ENCODE data around the gene KLHL17. TPM values are rescaled to one million over a fixed set of nuclear protein-coding genes. Genes with fewer than 3 reads are reported as not detected.

The KLHL17 gene
- total and polyA plus RNA-seq, 4 donors, result 0.98 to 5.4 (median 2.1) TPM

DNA sequence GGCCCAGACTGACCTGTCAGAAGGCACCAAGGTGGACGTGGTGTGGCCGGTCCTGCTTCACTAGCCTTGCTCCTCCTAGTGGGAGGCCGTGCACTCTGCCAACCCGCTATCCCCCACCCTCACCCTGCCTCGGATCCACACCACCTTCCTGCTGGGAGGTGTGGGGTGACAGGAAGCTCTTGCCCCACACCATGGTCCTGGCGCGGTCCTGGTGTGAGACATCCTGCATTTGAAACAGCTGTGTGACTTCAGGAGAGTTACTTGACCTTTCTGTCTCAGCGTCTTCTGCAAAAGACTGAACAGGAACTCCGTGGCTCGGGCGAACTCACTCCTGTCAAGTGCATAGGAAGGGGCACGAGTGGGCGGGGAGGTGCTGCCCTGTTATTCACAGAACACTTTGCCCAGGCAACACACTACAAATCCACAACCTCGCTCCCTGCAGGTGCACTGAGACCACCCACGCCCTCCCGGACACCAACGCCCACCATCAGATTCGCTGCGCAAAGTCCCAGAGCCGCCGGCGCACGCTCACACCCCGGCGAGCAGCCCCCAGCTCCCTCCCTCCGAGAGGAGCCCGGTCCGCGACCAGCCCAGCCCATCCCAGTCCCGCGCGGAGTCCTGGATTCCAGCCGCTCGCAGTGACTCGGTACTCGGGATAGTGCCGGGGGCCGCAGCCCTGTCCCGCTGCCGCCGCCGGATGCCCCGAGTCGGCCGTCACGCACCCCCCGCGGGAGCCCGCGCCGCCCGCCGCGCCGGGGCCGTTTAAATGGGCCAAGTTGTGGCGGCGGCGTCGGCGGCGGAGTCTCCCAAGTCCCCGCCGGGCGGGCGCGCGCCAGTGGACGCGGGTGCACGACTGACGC lies 37.0 kb upstream of the KLHL17 start, which contains the start of gene SAMD11:
TSS of gene SAMD11 (plus strand) at position 793 of the 860 bp plus-strand sequence. CDS start 509 bp downstream, outside the sequence.
- Histone ChIP-seq H3K27ac (ENCODE audit: low read depth in 1 of 2, low read length in 2 of 2) (no peak within 1 kb of the TSS), H3K4me3 (ENCODE audit: low read depth in 1 of 3, low read length in 3 of 3) (peak within 1 kb of the TSS in 2 of 3 donors; percentile 31 to 61), H3K36me3 (ENCODE audit: control insufficient read depth in 4 of 4, insufficient read depth in 3 of 4, low read depth in 1 of 4, low read length in 3 of 4) (no peaks in the 10 kb centered on the region), H3K9me3 (ENCODE audit: control insufficient read depth in 4 of 4, low read length in 3 of 4) (no peaks in the 10 kb centered on the region), H3K4me1 (ENCODE audit: control insufficient read depth in 4 of 4, insufficient read depth in 4 of 4, low read length in 3 of 4) (peaks cover 6 to 39% (median 26%) of the 10 kb centered on the region in 4 donors), H3K9ac (ENCODE audit: low read depth in 1 of 2, low read length in 2 of 2) (no peak within 1 kb of the TSS), H3K27me3 (ENCODE audit: control insufficient read depth in 4 of 4, insufficient read depth in 4 of 4, low read length in 3 of 4) (peaks cover 0 to 3% (median 3%) of the 10 kb centered on the region in 4 donors)
- 10% methylated on average over 72 of the region's 72 CpGs for WGBS
- no peak for TF ChIP-seq NR2F2 (IDR thresholded peaks at IDR 0.05)
- TF ChIP-seq FOXA1 (IDR thresholded peaks at IDR 0.05), result no peak
- no peak for TF ChIP-seq EGR1 (IDR thresholded peaks at IDR 0.05; ENCODE audit: low read depth in 2 of 2)
- TF ChIP-seq JUND (IDR thresholded peaks at IDR 0.05), result no peak
- TF ChIP-seq HNF4A (conservative IDR thresholded peaks at IDR 0.05), result no peak
- TF ChIP-seq, protein P1, sequence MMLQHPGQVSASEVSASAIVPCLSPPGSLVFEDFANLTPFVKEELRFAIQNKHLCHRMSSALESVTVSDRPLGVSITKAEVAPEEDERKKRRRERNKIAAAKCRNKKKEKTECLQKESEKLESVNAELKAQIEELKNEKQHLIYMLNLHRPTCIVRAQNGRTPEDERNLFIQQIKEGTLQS (IDR thresholded peaks at IDR 0.05), result no peak
- TF ChIP-seq TAF1 (conservative IDR thresholded peaks at IDR 0.05), result no peak
- no peak for TF ChIP-seq YY1 (IDR thresholded peaks at IDR 0.05)
- TF ChIP-seq, protein P2, sequence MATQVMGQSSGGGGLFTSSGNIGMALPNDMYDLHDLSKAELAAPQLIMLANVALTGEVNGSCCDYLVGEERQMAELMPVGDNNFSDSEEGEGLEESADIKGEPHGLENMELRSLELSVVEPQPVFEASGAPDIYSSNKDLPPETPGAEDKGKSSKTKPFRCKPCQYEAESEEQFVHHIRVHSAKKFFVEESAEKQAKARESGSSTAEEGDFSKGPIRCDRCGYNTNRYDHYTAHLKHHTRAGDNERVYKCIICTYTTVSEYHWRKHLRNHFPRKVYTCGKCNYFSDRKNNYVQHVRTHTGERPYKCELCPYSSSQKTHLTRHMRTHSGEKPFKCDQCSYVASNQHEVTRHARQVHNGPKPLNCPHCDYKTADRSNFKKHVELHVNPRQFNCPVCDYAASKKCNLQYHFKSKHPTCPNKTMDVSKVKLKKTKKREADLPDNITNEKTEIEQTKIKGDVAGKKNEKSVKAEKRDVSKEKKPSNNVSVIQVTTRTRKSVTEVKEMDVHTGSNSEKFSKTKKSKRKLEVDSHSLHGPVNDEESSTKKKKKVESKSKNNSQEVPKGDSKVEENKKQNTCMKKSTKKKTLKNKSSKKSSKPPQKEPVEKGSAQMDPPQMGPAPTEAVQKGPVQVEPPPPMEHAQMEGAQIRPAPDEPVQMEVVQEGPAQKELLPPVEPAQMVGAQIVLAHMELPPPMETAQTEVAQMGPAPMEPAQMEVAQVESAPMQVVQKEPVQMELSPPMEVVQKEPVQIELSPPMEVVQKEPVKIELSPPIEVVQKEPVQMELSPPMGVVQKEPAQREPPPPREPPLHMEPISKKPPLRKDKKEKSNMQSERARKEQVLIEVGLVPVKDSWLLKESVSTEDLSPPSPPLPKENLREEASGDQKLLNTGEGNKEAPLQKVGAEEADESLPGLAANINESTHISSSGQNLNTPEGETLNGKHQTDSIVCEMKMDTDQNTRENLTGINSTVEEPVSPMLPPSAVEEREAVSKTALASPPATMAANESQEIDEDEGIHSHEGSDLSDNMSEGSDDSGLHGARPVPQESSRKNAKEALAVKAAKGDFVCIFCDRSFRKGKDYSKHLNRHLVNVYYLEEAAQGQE (IDR thresholded peaks at IDR 0.05), result no peak
- TF ChIP-seq SP1 (IDR thresholded peaks at IDR 0.05), result no peak
- no peak for TF ChIP-seq RXRA (IDR thresholded peaks at IDR 0.05)
- no peak for TF ChIP-seq HNF4G (IDR thresholded peaks at IDR 0.05)
- TF ChIP-seq FOXA2 (IDR thresholded peaks at IDR 0.05), result no peak
- TF ChIP-seq, protein P3, sequence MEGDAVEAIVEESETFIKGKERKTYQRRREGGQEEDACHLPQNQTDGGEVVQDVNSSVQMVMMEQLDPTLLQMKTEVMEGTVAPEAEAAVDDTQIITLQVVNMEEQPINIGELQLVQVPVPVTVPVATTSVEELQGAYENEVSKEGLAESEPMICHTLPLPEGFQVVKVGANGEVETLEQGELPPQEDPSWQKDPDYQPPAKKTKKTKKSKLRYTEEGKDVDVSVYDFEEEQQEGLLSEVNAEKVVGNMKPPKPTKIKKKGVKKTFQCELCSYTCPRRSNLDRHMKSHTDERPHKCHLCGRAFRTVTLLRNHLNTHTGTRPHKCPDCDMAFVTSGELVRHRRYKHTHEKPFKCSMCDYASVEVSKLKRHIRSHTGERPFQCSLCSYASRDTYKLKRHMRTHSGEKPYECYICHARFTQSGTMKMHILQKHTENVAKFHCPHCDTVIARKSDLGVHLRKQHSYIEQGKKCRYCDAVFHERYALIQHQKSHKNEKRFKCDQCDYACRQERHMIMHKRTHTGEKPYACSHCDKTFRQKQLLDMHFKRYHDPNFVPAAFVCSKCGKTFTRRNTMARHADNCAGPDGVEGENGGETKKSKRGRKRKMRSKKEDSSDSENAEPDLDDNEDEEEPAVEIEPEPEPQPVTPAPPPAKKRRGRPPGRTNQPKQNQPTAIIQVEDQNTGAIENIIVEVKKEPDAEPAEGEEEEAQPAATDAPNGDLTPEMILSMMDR (IDR thresholded peaks at IDR 0.05; ENCODE audit: low read depth, low read length, missing input control), result no peak
- TF ChIP-seq, protein P4, sequence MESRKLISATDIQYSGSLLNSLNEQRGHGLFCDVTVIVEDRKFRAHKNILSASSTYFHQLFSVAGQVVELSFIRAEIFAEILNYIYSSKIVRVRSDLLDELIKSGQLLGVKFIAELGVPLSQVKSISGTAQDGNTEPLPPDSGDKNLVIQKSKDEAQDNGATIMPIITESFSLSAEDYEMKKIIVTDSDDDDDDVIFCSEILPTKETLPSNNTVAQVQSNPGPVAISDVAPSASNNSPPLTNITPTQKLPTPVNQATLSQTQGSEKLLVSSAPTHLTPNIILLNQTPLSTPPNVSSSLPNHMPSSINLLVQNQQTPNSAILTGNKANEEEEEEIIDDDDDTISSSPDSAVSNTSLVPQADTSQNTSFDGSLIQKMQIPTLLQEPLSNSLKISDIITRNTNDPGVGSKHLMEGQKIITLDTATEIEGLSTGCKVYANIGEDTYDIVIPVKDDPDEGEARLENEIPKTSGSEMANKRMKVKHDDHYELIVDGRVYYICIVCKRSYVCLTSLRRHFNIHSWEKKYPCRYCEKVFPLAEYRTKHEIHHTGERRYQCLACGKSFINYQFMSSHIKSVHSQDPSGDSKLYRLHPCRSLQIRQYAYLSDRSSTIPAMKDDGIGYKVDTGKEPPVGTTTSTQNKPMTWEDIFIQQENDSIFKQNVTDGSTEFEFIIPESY (IDR thresholded peaks at IDR 0.05), result no peak
- TF ChIP-seq GABPA (IDR thresholded peaks at IDR 0.05 in 1 of 2, conservative IDR thresholded peaks at IDR 0.05 in 1 of 2), result no peak
- no peak for TF ChIP-seq RAD21 (IDR thresholded peaks at IDR 0.05)
- TF ChIP-seq, protein P5, sequence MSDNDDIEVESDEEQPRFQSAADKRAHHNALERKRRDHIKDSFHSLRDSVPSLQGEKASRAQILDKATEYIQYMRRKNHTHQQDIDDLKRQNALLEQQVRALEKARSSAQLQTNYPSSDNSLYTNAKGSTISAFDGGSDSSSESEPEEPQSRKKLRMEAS (IDR thresholded peaks at IDR 0.05), result no peak
- DNase-seq (ENCODE audit: low spot score), result peak; percentile 78
